ENCODE results near the gene TMEM132C.

DNA sequence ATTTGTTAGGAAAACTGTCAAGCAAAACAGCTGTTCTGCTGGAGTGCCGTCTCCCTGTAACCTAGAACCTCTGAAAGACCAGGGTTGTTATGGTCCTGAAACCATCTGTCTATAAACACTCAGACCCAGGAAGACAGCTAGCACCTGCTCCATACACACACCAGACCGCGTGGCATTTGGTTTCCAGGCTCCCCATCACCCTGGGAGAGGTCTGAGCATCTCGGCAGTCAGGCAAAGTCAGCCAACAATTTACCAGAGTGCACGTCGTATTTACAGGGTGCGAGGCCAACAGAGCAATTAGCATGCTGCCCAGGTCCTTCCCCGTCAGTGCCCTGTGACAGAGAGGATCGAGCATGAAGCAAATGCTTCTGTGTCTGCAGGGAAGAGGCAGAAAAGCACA lies 284.3 kb downstream of the TMEM132C start:
- TF ChIP-seq TAF1 (IDR thresholded peaks at IDR 0.05; ENCODE audit: borderline replicate concordance, low read depth, low read length) (no peak), POLR2A (IDR thresholded peaks at IDR 0.05; ENCODE audit: low read depth, low read length) (no peak)
